Medulla oblongata (tissue), 1 donor: Measurements from ENCODE around the gene RGS9.
"Not testable (repeated sequence)": the region's sequence is repeated elsewhere in the genome, so short reads cannot be mapped to it uniquely, and the experiment has no call there.

Experiments
- DNase-seq: peaks from one replicate; pipeline ENCODE4 v3.0.0-alpha.2; 2015; ENCODE audit errors: extremely low spot score

Gene RGS9

GRCh38 chr17:65183736-65184135 is 46.6 kb downstream of the RGS9 start:
- no peak for DNase-seq

DNA sequence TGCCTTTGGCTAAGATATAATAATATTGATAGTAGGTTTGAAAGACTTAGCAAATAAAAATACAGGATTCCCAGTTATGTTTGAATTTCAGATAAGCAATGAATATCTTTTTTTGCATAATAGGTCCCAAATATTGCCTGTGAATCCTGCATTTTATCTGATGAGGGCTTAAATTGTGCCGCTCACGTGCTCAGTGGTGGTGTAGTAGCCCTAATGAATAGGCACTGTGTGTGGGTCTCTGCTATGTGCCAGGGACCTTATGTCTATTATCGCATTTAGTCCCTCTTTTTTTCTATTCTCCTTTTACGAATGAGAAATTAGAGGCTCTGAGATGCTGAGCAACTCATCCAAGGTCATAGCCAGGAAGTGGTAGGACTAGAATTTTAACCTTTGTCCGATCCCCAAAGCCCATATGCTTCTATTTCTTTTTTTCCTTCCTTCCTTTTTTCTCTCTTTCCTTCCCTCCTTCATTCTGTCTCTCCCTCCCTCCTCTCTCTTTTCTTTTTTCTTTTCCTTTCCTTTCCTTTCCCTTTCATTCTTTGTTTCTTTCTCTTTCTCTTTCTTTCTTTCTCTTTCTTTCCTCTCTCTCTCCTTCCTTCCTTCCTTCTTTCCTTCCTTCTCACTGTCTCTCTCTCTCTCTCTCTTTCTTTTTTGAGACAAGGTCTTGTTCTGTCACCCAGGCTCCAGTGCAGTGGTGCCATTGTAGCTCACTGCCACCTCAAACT is 47.2 kb downstream of the RGS9 start:
- peak; percentile 13 for DNase-seq

DNA sequence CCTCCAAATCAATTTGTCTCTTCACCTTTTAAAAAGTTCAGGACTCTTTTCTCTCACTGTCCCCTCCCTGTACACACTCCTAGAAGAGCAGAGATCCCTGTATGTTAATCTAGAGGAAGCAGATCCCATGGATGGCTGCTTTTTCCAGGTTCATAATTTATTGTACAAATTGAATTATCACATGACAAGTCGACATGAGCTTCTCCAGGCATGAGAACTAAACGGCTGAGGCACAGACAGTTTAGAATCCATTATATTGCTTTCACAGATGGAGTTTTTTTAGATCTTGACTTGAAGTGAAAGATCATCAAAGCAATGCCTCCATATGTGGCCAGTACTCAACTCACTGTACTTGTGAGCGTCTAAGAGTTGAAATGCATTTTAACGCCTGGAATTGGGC is 47.9 kb downstream of the RGS9 start:
- DNase-seq, result no peak

GRCh38 chr17:65185668-65186382 is 48.7 kb downstream of the RGS9 start:
- DNase-seq, result no peak

DNA sequence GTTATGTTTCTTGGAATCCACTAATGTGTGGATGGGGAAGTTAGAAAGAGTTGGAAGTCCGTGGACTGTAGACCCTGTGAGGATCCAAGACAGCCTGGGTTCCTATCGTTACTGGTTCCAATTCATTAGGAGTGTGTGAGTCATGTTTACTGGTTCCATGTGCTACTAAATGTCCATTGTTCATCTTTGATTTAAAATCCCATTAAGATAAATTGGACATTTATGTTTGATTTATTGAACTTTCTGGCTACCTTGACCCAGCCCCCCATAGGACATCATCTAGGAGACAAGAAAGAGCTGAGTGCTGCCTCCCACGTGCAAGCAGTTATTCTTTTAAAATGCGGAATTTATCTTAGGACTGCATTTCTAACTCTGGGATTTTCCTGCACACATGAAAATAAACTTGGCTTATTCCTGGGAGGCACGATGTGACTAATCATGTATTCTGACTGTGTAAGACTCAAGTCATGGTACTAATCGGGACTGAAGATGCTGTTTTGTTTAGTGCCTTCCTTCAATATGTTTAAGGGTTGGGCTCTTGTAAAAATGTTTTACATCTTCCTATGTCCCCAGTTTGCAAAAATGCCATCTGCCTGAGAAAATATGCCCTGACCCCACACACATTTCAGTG is 53.4 kb downstream of the RGS9 start:
- DNase-seq, result no peak

- DNase-seq, result no peak
These were observed 54.9 kb downstream of the RGS9 start for GRCh38 chr17:65191811-65192740.

DNA sequence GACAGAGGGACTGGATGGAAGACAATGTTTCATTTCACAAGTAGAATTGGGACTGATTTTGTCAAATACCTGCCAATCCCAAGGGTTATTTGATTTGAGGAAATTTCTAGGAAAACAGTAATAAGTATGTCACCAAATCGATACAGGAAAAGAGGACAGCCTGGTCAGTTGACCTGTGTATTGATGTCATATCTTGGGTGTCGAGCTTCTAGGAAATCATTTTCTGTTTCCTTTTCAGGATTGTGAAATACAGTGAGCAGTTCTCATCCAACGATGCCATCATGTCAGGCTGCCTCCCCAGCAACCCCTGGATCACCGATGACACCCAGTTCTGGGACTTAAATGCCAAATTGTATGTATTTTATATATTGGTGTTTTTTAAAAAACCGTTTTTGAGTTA is 56.1 kb downstream of the RGS9 start:
- DNase-seq, result no peak

DNA sequence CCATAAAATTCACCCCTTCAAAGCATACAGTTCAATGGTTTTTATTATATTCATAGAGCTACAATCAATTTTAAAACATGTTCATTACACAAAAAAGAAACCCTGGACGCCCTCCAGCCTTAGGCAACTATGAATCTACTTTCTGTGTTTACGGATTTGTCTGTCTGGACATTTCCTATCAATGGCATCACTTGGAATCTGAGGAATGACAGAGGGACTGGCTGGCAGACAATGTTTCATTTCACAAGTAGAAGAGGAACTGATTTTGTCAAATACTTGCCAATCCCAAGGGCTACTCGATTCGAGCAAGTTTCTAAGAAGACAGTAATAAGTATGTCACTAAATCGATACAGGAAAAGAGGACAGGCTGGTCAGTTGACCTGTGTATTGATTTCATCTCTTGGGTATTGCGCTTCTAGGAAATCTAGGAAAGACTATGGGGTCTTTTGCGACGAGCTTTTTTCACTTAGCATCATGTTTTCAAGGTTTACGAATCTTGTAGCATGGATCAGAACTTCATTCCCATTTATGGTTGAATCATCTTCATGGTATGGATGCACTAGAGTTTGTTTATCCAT is 56.6 kb downstream of the RGS9 start:
- no peak for DNase-seq

DNA sequence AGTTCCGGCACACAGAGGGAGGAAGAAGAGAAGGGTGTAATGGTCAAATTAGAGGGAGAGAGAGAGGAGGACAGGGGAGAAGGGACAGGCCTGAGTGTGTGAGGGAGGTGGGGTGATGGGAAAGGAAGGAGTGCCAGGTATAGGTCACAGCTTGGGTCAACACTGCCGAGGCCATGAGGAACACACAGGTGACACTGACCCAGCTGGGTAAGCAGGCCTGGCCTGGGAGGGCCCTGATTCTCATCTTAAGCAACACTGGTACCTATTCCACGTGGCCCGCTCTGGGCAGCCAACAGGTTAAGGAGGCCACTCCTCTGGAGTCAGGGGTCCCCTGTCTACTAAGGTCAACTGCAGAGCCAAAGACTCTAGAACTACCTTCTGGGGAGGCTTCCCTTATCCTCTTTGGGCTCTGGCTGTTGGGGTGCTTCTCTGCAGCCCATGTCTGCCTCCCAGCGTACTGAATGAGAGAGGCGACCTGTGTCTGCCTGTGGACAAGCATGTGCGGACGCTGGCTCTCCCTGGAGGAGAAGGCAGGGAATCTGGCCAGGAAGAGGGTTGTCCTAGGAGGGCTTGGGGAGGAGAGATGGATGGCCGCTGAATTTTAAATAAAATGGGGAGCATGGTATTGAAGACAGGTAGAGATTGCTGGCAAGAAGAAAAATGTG is 57.6 kb downstream of the RGS9 start:
- no peak for DNase-seq

- DNase-seq, result no peak
These were observed 58.5 kb downstream of the RGS9 start for GRCh38 chr17:65195716-65196115.

- no peak for DNase-seq
These were observed 59.4 kb downstream of the RGS9 start for GRCh38 chr17:65196617-65197016.

- no peak for DNase-seq
These were observed 60.0 kb downstream of the RGS9 start for GRCh38 chr17:65197201-65197600.

DNA sequence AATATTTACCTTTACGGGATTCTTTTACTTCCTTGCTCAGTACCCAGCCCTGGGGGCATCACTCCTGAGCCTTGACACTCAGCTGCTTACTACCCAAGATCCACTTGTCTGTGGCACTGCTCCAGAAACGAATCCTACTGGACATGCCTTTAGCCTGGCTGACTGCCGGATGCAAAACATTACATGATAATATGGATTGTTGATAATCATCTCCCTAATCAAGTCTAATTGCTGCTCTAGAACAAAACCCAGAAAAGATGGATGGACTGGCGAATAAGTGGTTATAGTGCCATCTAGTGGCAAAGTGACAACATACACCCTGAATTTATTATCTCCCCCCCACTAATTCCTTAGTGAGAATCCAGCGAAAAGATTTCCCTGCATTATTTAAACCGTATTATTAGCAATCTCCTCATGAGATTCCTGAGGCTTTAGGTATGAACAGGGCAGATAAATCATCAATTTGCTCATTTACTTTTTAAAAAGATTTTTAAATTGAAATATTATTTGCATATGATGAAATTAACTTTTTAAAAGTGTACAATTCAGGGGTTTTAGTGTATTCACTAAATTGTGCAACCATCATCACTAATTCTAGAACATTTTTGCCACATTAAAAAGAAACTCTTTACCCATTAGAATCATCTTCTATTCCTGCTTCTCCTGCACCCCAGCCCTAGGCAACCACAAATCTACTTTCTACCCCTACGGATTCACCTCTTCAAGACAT is 61.6 kb downstream of the RGS9 start:
- DNase-seq, result peak; percentile 76

DNA sequence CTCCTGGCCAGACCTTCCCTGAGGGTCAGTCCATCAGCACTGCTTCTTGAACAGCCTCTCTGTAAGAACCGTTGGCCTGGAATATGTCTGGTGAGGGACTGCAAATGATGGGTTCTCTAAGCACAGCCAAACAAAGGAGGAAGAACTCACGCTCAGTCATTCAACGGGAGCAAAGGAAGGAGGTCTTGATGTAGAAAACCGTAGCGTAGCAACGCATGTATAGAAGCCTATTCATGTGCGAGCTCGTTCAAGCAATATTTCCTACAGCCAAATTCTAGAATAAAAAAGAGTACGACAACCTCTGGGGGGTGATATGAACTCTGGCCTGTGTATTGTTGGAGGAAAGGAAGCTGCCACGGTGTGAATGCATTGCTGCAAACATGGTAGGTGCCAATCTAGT is 64.2 kb downstream of the RGS9 start:
- DNase-seq, result no peak

- no peak for DNase-seq
These were observed 65.8 kb downstream of the RGS9 start for GRCh38 chr17:65202844-65203571.

DNA sequence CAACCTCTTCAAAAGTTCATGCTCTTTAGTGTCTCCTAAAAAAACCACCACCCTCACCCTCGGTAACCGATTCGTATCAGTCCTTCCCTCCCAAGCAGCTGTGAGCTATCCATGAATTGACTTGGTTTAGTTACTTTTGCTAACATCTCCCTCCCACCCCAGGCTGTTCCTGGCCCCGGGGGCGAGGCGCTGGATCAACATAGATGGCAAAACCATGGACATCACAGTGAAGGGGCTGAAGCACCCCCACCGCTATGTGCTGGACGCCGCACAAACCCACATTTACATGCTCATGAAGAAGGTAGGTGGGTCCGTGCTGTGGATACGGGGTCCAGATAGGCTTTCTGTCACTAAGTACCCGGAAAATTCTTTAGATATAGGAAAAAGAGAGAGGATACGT is 66.8 kb downstream of the RGS9 start:
- no peak for DNase-seq

DNA sequence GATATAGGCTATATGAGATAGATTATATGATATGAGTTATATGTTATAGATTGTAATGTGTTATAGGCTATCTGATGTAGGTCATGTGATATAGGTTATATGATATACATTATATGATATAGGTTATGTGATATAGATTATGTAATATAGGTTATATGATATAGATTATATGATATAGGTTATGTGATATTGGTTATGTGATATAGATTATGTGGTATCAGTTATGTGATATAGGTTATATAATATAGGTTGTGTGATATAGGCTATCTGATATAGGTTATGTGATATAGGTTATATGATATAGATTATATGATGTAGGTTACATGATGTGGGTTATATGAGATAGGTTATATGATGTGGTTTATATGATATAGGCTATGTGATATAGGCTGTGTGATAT is 68.5 kb downstream of the RGS9 start:
- no peak for DNase-seq

- DNase-seq, result not testable (repeated sequence)
These were observed 70.3 kb downstream of the RGS9 start for GRCh38 chr17:65207448-65207847.

DNA sequence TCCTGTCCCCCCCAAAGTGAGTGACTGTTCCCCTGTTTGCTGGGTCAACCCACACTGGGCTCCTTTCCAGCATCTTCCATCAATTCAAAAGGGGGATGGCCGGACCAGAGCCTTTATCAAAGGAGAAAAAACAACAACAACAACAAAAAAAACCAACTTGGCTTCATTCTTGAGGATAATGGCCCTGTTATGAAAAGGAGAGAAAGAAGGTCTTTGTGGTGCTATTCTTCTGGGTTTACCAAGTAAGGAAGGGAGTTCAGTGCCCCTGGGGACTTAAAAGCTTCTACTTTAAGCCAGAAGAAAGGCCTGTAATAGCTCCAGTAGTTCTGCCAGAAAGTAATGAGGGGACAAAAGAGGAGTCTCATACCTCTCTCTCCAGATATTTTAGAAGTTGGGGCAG is 71.5 kb downstream of the RGS9 start:
- DNase-seq, result peak; percentile 8

DNA sequence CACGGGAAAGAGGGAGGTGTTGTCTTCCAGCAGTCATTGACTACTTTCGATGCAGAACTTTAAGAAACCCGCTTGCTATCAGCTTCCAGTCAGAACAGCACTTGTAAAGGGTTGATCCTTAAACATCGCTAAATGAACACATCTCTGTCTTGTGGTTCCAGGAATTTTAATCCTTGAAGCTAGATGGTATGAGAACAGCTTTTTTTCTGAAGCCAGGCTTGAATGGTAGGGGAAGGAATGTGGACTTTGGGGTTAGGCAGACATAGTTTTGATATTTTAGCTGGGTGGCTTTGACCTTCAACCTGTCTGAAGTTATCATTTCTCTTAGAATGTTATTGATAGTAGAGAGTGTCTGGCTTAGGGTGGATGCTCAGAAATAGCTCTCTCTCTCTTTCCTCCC is 81.1 kb downstream of the RGS9 start:
- DNase-seq, result no peak
